GM13977 (cell line): ENCODE measurements around the gene ACTMAP.

Experiments used
- DNase-seq: peaks from one replicate; pipeline ENCODE4 v3.0.0; 2012; ENCODE audit warnings: low spot score
- CTCF ChIP-seq: IDR thresholded peaks from 2 replicates; pipeline ENCODE4 v1.5.1; 2012; ENCODE audit warnings: mild to moderate bottlenecking, control low read depth; ENCODE audit not compliant: insufficient read depth; ENCODE audit errors: extremely low read depth, missing control alignments
- in situ Hi-C: fragments of 300-500 bp; cut with MboI; formaldehyde crosslinking; loops from one replicate; pipeline ENCODE4 v1.12.0; 2022; ENCODE audit warnings: low sequenced_read_pairs, low pct_unique_long_range_greater_than_20kb, mixed read lengths, inconsistent platforms; ENCODE audit not compliant: unreplicated experiment

Gene ACTMAP

DNA sequence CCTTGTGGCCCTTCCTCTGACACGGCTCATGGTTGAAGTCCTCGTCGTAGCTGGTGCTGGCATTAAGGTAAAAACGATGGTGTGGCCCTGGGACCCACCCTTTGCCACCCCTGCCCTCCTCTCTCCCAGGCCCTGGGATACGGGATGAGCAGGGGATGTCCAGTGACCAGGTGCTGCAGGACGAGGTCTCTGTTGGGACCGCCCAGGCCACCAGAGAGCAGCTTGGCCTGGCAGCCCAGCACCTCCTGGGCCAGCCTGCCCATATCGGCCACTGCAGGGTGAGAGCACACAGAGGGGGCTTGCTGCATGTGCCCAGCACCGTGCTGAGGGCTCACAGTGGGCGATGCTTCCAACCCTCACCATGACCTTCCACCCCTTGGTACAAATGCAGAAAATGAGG lies 6.4 kb downstream of the ACTMAP start:
- no peak for DNase-seq
- in situ Hi-C loops = no loop called here
- no peak for TF ChIP-seq CTCF

- in situ Hi-C loops = no loop called here
- TF ChIP-seq CTCF = no peak
- no peak for DNase-seq
Observed at GRCh38 chr19:40742886-40743285, 7.4 kb downstream of the ACTMAP start.

DNA sequence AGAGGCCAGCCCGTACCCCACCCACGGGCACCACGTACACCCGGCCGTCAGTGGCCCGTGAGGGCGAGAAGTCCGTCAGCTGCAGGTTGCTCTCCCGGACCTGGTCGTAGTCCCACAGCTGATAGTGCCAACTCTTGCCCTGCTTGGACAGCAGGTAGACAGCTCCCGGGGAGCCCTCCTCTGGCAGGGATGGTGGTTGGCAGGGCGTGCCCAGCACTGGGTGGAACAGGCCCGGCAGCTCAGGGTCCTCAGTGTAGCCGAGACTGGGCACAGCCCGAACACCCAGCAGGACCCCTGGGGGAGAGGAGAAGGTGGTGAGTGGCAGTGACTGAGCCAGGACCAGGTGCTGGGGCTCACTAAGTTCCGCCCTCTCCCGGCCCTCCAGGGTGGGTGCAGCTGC lies 7.8 kb downstream of the ACTMAP start:
- TF ChIP-seq CTCF = no peak
- in situ Hi-C loops = no loop called here
- no peak for DNase-seq

- no peak for TF ChIP-seq CTCF
- DNase-seq = no peak
- in situ Hi-C loops = no loop called here
Observed at GRCh38 chr19:40741527-40742390, 8.5 kb downstream of the ACTMAP start.

- TF ChIP-seq CTCF = no peak
- in situ Hi-C loops = no loop called here
- no peak for DNase-seq
Observed at GRCh38 chr19:40740747-40741146, 9.5 kb downstream of the ACTMAP start.

DNA sequence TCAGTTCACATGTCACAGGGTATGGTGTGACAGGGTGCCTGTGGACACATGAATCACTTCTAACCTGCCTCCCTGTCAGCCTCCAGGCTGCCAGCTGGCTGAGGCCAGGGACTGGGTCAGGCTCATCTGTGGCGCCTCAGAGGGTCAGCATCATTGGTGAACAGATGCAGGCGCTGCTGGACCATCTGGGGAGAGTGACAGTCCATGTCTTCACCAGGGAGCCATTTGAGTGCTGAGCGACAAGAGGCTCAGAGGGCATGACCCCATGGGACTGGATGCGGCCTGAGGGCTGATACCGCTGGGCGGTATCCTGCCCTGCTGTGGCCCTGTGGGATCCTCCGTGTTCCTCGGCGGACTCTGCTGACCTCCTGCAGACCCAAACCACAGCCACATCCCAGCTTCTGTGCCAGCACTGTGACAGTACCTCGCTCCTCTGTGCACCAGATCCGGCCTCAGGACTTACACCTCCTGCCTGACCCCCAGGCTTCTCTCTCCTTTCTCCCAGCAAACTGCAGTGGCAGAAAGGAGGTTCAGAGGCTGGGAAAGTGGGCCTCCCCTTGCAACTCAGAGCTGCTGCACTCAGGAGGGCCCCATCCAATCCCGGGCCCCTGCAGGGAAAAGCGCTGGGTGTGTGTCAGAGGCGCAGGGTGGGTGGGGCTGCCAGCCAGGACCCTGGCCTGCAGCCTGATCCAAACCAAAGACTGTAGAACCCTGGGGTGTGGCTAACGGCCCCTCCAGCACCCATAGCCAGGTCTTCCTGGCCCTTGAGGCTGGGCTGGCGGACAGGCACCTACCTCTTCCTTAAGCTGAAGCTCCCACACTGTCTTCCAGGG lies 10.2 kb downstream of the ACTMAP start:
- in situ Hi-C loops = no loop called here
- no peak for DNase-seq
- no peak for TF ChIP-seq CTCF
